ENCODE data around the gene MGAT4A.
"Not testable (repeated sequence)": the region's sequence is repeated elsewhere in the genome, so short reads cannot be mapped to it uniquely, and the experiment has no call there.

DNA sequence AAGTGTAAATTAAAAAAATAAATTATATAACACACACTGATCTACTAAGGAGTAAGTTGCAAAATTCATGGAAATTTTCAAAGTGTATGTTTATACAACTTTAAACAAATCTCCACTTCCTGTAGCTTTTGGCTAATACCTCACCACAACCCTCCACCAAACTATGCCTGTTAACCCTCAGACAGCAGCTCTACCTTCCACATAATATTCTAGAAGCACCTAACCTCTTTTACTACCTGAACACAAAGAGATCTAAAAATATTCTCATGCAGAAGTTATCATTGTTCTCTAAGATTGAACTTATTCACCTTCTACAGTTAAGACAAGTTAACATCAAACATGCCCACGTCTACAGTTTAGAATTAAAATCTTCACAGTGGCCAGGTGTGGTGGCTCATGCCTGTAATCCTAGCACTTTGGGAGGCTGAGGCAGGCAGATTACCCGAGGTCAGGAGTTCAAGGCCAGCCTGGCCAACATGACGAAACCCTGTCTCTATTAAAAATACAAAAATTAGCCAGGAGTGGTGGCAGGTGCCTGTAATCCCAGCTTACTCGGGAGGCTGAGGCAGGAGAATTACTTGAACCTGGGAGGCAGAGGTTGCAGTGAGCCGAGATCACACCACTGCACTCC, 2.7 kb downstream of the MGAT4A start:
- TF ChIP-seq, protein P1, sequence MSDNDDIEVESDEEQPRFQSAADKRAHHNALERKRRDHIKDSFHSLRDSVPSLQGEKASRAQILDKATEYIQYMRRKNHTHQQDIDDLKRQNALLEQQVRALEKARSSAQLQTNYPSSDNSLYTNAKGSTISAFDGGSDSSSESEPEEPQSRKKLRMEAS (CRISPR knock-in tag; IDR thresholded peaks at IDR 0.05) = not testable (repeated sequence)
- TF ChIP-seq, protein P2, sequence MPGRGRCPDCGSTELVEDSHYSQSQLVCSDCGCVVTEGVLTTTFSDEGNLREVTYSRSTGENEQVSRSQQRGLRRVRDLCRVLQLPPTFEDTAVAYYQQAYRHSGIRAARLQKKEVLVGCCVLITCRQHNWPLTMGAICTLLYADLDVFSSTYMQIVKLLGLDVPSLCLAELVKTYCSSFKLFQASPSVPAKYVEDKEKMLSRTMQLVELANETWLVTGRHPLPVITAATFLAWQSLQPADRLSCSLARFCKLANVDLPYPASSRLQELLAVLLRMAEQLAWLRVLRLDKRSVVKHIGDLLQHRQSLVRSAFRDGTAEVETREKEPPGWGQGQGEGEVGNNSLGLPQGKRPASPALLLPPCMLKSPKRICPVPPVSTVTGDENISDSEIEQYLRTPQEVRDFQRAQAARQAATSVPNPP (IDR thresholded peaks at IDR 0.05; ENCODE audit: borderline replicate concordance, insufficient read depth, insufficient read length) = not testable (repeated sequence)
- not testable (repeated sequence) for TF ChIP-seq CREB1 (IDR thresholded peaks at IDR 0.05); CREB1 (CRISPR knock-in tag; IDR thresholded peaks at IDR 0.05); ZNF165 (CRISPR knock-in tag; IDR thresholded peaks at IDR 0.05; ENCODE audit: borderline replicate concordance)

Data from K562 (cell line).